ENCODE data around the gene ELF1. TPM values are rescaled to one million over a fixed set of nuclear protein-coding genes. Genes with fewer than 3 reads are reported as not detected.

Gene ELF1
- polyA plus RNA-seq, 1 experiment, result 35.8 TPM

DNA sequence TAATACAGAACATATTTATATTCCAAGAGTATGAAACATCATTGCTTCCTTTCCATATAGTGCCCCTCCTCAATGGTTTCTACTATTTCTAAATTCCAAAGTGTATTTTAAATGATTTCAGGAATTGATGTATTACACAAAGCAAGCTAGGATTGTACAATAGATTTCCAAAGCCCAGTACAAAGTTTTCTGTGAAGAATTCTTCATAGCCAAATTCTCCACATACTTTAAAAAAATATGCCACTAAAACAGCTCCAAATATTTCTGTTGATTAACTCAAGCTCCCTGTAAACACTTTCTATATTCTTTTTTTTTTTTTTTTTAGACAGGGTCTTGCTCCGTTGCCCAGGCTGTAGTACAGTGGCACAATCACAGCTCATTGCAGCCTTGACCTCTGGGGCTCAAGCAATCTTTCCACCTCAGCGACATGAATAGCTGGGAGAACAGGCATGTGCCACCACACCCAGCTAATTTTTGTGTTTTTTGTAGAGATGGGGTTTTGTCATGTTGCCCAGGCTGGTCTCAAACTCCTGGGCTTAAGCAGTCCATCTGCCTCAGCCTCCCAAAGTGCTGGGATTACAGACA lies 50.6 kb downstream of the ELF1 start:
- no peak for DNase-seq (ENCODE audit: low read depth)
- H3K4me3 ChIP-seq (ENCODE audit: low read depth, low read length), result no peak overlapping the region
- POLR2A ChIA-PET, result no interaction called here
- no peaks in the 10 kb centered on the region for H3K27me3 ChIP-seq (ENCODE audit: control insufficient read depth, insufficient read depth, low read length)
- CTCF ChIA-PET, result interaction anchor here (1.1 to 1.3 kb wide), 2 partner anchors 40 to 85 kb away, joined by 3 read pairs; no protein-coding TSS in a partner anchor
- TF ChIP-seq, protein P1, sequence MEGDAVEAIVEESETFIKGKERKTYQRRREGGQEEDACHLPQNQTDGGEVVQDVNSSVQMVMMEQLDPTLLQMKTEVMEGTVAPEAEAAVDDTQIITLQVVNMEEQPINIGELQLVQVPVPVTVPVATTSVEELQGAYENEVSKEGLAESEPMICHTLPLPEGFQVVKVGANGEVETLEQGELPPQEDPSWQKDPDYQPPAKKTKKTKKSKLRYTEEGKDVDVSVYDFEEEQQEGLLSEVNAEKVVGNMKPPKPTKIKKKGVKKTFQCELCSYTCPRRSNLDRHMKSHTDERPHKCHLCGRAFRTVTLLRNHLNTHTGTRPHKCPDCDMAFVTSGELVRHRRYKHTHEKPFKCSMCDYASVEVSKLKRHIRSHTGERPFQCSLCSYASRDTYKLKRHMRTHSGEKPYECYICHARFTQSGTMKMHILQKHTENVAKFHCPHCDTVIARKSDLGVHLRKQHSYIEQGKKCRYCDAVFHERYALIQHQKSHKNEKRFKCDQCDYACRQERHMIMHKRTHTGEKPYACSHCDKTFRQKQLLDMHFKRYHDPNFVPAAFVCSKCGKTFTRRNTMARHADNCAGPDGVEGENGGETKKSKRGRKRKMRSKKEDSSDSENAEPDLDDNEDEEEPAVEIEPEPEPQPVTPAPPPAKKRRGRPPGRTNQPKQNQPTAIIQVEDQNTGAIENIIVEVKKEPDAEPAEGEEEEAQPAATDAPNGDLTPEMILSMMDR (IDR thresholded peaks at IDR 0.05; ENCODE audit: insufficient read depth, low read depth, low read length), result no peak
- H3K36me3 ChIP-seq (ENCODE audit: control insufficient read depth, insufficient read depth, low read length), result no peaks in the 10 kb centered on the region

DNA sequence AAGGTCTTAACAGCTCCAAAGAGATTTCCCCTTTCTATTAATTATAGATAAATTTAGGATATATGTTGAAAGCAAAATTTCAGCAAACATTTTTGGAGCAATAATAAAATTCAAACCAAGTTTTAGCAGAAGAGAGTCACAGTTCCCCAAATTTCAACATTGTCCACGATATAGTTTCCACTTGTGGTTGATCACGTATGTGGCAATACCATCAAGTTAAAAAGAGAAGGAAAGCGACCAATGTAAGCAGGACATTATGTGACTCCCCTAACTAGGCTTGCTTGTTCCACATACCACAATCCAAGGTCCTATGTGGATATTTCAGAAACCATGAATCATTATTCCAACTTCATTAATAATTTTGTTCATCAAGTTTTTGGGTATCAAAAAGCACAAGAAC lies 52.8 kb downstream of the ELF1 start:
- TF ChIP-seq, protein P1 (IDR thresholded peaks at IDR 0.05; ENCODE audit: insufficient read depth, low read depth, low read length), result no peak
- POLR2A ChIA-PET, result no interaction called here
- CTCF ChIA-PET, result interaction anchor here (1.1 kb wide), 1 partner anchor 9 kb away, joined by 5 read pairs; no protein-coding TSS in a partner anchor
- H3K4me3 ChIP-seq (ENCODE audit: low read depth, low read length), result no peak overlapping the region
- no peak for DNase-seq (ENCODE audit: low read depth)
- no peaks in the 10 kb centered on the region for H3K36me3 ChIP-seq (ENCODE audit: control insufficient read depth, insufficient read depth, low read length)
- H3K27me3 ChIP-seq (ENCODE audit: control insufficient read depth, insufficient read depth, low read length), result no peaks in the 10 kb centered on the region

DNA sequence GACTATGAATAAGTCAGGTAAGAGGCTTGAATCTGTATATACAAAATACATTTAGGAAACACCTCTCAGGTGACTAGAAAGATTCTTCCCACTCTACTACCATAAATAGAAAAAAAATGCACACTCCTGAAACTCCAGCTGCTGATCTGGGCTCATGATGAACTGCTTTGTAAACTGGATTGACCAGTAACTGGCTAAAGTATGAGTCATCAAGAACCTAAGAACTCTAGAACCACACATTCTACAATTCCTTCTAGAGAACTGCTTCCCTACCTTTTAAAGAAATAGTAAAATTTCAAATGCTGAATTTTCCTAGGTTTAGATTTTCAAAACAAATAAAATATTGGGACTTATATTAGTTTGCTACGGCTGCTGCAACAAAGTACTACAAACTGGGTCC lies 55.2 kb downstream of the ELF1 start:
- CTCF ChIA-PET, result interaction anchor here (0.6 kb wide), 1 partner anchor 268 kb away, joined by 3 read pairs; no protein-coding TSS in a partner anchor
- TF ChIP-seq, protein P1 (IDR thresholded peaks at IDR 0.05; ENCODE audit: insufficient read depth, low read depth, low read length), result no peak
- Histone ChIP-seq H3K27me3 (ENCODE audit: control insufficient read depth, insufficient read depth, low read length) (no peaks in the 10 kb centered on the region), H3K4me3 (ENCODE audit: low read depth, low read length) (no peak overlapping the region), H3K36me3 (ENCODE audit: control insufficient read depth, insufficient read depth, low read length) (no peaks in the 10 kb centered on the region)
- DNase-seq (ENCODE audit: low read depth), result no peak
- POLR2A ChIA-PET, result no interaction called here

DNA sequence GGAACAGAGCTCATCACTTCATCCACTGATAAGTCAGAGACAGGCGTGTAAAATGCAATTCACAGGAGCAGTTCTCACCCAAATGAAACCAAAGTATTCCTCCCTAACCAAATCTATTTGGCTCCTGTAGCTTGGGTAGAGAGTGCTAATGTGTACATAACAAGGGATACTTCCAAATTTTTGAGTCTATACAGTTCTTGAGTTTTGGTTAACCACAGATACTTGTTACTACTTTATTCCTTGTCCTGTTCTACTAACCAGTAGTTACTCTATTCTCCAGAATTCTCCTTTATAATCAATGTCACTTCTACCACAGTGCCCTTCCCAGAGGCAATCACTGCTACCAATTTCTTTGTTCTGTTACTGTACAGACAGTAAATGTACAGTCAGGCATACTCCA lies 57.3 kb downstream of the ELF1 start:
- TF ChIP-seq, protein P1 (IDR thresholded peaks at IDR 0.05; ENCODE audit: insufficient read depth, low read depth, low read length), result no peak
- Histone ChIP-seq H3K27me3 (ENCODE audit: control insufficient read depth, insufficient read depth, low read length) (no peaks in the 10 kb centered on the region), H3K36me3 (ENCODE audit: control insufficient read depth, insufficient read depth, low read length) (peaks cover 1% of the 10 kb centered on the region; the same call in 1 of the 2 replicates), H3K4me3 (ENCODE audit: low read depth, low read length) (no peak overlapping the region)
- POLR2A ChIA-PET, result no interaction called here
- CTCF ChIA-PET, result interaction anchor here (0.6 to 0.7 kb wide), 3 partner anchors 8 to 89 kb away, joined by 3 read pairs; no protein-coding TSS in a partner anchor
- no peak for DNase-seq (ENCODE audit: low read depth)

DNA sequence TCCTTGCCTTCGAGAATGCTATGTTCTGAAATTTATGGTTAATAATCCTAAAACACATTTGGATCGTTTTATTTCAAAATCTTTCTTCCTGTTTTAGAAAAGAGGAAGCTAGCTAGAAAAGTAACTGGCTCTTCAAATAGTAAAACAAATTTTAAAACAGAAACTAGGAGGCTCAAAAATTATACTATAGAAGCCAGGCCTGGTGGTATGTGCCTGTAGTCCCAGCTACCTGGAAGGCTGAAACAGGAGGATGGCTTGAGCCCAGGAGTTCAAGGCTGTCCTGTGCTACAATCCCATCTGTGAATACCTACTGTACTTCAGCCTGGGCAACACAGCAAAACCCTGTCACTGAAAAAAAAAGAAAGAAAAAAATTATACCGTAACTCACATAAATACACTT lies 57.9 kb downstream of the ELF1 start:
- Histone ChIP-seq H3K27me3 (ENCODE audit: control insufficient read depth, insufficient read depth, low read length) (no peaks in the 10 kb centered on the region), H3K4me3 (ENCODE audit: low read depth, low read length) (no peak overlapping the region), H3K36me3 (ENCODE audit: control insufficient read depth, insufficient read depth, low read length) (peaks cover 1% of the 10 kb centered on the region; the same call in 1 of the 2 replicates)
- DNase-seq (ENCODE audit: low read depth), result no peak
- ChIA-PET POLR2A (no interaction called here), CTCF (interaction anchor here (0.6 to 0.7 kb wide), 3 partner anchors 9 to 90 kb away, joined by 3 read pairs; no protein-coding TSS in a partner anchor)
- TF ChIP-seq, protein P1 (IDR thresholded peaks at IDR 0.05; ENCODE audit: insufficient read depth, low read depth, low read length), result no peak
